CD4-positive, alpha-beta T cell treated with Interleukin-21 for 1 hour (primary cell): ENCODE data around the gene B9D2.

Source experiments
- DNase-seq: peaks from one replicate; pipeline ENCODE4 v3.0.0-alpha.2; 2020

Gene B9D2

DNA sequence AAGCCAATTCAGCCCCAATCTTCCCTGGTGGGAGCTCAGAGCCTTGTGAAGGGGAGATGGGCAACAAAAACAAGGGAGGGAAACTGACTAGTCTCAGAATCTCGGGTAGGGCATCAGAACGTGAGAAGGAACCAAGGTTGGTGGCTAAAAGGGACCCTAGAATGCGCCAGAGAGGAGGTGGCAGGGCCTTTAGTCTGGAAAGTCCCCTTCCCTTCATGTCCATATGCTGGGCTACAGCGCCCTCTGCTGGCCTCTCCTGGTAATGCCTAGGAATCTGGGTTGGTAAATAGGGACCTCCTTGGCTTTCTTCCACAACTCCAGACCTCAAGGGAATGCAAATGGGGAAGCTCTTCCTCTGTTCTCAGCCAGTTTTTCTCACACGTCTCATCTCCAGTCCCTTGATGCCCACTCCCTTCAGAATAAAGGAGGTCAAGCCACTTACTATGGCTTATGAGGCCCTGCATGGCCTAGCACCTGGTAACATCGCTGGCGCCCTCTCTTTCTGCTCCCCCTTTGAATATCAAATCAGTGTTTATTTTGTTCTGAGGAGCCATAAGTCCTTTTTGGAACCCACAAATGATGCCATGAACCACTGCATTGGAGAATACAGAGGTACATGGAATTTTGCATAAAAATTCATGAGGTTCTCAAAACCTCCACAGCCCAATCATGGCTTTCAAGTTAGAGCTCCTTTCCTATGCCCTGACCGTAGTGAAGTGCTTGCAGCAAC is 55.3 kb downstream of the B9D2 start:
- DNase-seq, result peak; percentile 93

DNA sequence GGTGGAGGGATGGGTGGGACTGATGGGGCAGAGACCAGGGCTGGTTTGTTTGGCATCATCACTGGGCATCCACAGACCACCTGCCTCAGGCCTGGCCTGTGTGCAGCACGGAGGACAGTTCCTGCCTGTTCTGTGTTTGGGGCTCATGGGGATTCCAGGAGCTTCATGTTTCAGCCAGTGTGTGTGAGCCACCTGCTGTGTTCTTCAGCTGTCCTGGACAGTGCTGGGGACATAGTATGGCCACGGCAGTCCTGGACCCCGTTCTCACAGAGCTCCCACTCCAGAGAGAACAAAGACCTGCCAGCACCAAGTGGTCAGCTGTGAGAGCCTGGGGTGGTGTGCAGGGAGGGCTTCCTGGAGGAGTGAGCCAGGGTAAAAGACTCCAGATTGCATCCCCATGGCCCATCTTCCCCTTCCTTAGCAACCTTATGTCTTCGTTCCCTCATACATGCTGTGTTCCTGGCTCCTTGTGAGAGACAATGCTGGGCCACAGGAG is 55.9 kb downstream of the B9D2 start:
- no peak for DNase-seq

DNA sequence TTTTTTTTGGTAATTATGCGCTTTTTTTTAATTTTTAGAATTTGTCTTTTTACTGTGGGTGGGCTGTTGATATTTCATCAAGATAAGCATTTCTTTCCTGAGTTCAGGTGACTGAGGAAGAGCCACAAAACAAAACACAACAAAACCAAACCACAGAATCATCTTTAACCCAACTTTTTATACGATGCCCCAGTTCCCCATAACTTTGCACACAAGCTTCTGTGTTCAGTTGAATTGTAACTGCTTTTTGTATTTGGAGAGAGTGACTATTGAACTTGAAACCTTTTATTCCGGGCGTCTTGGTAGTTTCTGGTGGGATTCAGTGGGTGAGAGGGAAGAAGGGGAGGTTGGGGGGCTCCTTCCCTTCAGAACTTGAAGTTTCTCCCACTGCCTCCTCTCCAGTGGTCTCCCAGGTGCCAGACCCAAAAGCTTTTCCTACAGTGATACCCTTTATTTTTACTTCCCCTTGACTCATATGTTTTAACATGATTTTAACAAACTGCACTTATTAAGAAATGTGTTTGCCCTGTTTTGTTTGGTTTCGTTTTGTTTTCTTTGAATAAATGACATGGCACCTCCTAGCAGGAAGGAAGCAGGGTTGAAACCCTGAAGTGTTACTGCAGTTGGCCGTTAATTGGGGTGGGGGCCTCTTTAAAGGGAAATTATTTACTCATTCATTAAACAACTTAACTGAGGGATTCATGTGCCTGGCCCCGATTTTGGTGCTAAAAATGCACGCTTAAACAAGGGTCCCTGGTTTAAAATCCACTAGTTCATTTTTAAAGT is 56.7 kb downstream of the B9D2 start:
- peak; percentile 65 for DNase-seq

DNA sequence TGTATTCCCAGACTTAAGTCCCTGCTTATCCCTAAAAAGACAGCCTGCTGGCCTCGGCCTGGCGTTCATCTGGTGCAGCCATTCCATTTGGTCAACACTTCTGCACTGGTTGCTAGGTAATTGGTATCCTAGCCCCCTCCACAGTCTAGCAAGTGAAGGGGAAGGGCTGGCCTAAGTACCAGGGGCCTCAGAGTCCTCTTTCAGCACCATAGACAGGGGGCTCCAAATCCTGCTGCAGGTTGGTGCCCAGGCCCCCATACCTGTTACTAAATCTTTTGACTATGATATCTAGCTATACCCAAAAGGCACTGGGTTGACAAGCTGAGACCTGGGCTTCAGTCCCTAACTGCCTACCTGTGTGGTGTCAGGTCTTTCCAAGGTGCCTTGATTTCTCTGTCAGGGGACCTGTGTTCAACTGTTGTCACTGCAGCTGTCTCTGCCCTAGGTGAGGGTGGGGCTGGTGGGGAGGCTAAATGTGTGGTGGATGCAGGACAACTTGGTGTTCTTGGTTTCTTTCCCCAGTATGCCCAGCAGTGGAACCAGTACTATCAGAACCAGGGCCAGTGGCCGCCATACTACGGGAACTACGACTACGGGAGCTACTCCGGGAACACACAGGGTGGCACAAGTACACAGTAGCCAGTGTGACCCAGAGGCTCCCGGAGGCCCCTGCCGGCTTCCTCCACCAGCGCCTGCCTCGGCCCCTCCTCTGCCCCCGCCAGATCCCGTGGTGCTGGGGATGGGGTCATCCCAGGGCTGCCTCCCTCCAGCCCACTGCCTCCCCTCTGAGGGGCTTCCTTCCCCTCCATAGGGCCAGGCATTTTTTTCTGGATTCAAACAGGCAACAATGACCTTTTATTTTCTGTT is 57.8 kb downstream of the B9D2 start:
- no peak for DNase-seq

DNA sequence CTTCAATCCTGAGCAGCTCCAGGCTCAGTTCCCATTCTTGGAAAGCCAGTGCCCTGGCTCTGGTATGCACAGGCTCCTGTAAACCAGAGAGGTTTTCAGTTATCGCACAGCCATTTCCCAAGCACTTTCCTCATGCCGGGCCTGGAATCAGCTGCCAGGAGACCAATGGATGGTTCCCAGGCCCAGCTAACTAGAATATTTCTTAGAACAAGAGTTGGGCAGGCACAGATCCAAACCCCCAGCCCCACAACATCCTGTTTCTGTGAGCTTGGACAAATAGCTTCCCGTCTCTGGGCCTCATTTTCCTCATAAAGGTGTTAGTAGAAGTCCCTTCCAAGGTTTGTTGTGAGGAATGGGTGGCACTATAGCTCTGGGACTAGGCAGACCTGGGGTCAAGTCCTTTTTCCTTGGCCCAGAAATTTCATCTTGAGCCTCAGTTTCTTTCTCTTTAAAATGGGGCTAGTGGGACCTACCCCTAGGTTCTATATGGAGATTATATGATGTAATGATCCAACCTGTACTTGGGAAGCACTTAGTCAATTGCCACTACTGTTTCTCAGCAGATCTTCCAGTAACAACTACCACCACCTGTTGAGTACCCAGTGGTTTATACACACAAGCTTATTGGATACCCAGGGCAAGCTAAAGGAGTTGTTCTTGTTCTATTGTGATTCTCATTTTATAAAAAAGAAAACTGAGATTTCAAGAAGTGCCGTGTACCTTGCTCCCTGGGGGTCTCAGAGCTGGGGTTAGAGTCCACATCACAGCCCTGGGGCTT is 59.1 kb downstream of the B9D2 start:
- no peak for DNase-seq
